ENCODE data around the gene ASCL5.

The ASCL5 gene

DNA sequence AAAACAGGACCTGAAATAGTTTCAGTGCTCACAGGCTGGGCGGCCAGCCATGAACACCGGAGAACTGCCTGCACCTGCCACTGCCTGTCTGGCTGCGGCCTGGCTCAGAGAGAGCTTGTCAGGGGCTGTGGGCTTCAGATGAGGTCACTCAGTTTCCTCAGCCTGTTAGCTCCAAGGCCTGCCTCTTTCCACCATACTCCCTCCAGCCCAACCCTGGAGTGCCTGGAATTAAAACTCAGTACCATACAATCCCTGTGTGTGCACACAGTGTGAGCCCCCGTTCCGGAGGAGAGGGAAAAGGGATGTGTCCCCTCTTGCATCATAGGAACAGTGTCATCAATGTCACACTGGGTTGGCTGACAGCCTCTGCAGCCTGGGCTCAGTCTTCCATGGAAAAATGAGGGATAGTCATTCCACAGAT, 30.9 kb downstream of the ASCL5 start:
- Histone ChIP-seq H3K4me1 (no peaks in the 10 kb centered on the region), H3K9me3 (ENCODE audit: control insufficient read depth, low read length) (no peaks in the 10 kb centered on the region), H3K36me3 (ENCODE audit: control insufficient read depth, insufficient read depth, low read length) (no peaks in the 10 kb centered on the region), H3K27me3 (ENCODE audit: control insufficient read depth, insufficient read depth, low read length) (no peaks in the 10 kb centered on the region), H2AFZ (no peak overlapping the region), H3K4me2 (ENCODE audit: low read length) (no peak overlapping the region), H3K27ac (no peak overlapping the region), H3K79me2 (no peaks in the 10 kb centered on the region), H3K9ac (no peak overlapping the region), H3K4me3 (ENCODE audit: low read depth, low read length) (no peak overlapping the region)
- TF ChIP-seq, protein P1, sequence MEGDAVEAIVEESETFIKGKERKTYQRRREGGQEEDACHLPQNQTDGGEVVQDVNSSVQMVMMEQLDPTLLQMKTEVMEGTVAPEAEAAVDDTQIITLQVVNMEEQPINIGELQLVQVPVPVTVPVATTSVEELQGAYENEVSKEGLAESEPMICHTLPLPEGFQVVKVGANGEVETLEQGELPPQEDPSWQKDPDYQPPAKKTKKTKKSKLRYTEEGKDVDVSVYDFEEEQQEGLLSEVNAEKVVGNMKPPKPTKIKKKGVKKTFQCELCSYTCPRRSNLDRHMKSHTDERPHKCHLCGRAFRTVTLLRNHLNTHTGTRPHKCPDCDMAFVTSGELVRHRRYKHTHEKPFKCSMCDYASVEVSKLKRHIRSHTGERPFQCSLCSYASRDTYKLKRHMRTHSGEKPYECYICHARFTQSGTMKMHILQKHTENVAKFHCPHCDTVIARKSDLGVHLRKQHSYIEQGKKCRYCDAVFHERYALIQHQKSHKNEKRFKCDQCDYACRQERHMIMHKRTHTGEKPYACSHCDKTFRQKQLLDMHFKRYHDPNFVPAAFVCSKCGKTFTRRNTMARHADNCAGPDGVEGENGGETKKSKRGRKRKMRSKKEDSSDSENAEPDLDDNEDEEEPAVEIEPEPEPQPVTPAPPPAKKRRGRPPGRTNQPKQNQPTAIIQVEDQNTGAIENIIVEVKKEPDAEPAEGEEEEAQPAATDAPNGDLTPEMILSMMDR (IDR thresholded peaks at IDR 0.05), result no peak

DNA sequence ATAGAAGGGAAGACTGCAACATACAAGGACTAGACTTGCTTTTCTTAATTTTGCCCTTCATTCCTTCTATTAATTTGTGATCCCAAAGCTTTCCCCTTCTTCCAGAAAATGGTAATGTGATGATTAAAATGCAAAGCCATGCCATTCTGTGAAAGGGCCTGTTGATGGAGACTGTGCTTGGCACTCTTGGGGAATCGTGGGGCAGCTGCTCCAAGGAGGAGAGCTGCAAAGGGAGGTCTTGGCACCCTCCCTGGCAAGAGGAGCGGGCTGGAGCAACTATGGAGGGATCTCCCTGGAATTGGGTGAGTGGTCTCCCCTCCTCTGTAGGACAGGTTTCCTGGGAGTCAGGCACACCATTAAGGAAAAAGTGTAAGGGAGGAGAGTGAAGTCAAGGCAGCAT, 31.4 kb downstream of the ASCL5 start:
- TF ChIP-seq, protein P1 (IDR thresholded peaks at IDR 0.05), result no peak
- H3K27me3 ChIP-seq (ENCODE audit: control insufficient read depth, insufficient read depth, low read length), result no peaks in the 10 kb centered on the region
- H3K4me1 ChIP-seq, result no peaks in the 10 kb centered on the region
- H2AFZ ChIP-seq, result no peak overlapping the region
- no peaks in the 10 kb centered on the region for H3K36me3 ChIP-seq (ENCODE audit: control insufficient read depth, insufficient read depth, low read length)
- H3K79me2 ChIP-seq, result no peaks in the 10 kb centered on the region
- no peak overlapping the region for H3K9ac ChIP-seq
- no peaks in the 10 kb centered on the region for H3K9me3 ChIP-seq (ENCODE audit: control insufficient read depth, low read length)
- no peak overlapping the region for H3K4me3 ChIP-seq (ENCODE audit: low read depth, low read length)
- H3K4me2 ChIP-seq (ENCODE audit: low read length), result no peak overlapping the region
- no peak overlapping the region for H3K27ac ChIP-seq

DNA sequence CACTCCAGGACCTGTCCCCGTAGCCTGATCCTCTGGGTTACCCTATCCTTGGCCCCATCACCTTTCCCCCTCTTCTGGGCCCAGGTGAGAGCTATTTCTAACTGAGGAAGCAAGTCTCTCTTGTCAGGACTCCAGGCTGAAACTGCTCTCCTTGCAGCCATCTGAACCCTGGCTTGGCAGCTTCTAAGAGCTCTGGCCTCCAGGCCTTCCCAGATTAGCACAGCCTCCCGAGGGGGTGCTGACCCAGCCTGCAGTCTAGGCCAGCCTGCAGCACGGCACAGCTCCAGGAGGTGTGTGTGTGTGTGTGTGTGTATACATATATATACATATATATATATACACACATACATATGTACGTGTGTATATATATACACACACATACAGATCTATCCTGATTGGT, 32.2 kb downstream of the ASCL5 start:
- Histone ChIP-seq H3K4me2 (ENCODE audit: low read length) (no peak overlapping the region), H3K9ac (no peak overlapping the region), H3K27me3 (ENCODE audit: control insufficient read depth, insufficient read depth, low read length) (no peaks in the 10 kb centered on the region), H3K4me3 (ENCODE audit: low read depth, low read length) (no peak overlapping the region), H3K9me3 (ENCODE audit: control insufficient read depth, low read length) (no peaks in the 10 kb centered on the region), H3K4me1 (no peaks in the 10 kb centered on the region), H3K36me3 (ENCODE audit: control insufficient read depth, insufficient read depth, low read length) (no peaks in the 10 kb centered on the region), H2AFZ (no peak overlapping the region), H3K27ac (no peak overlapping the region), H3K79me2 (no peaks in the 10 kb centered on the region)
- TF ChIP-seq, protein P1 (IDR thresholded peaks at IDR 0.05), result no peak

DNA sequence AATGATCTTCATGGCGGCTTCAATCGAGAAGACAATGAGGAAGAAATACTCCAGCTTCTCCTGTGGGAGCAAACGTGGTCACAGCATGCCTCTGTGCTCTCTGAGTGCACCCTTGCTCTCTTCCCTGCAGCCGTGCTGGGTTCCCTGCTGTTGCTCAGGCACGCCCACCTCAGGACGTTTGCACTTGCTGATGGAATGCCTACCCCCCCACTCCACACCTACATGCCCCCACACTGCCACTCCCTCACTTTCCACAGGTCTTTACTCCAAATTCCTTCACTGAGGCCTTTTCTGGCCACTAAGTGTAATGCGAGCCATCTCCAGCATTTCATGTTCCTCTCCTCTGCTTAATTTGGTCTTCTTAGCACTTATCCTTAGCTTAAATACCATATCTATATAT, 33.0 kb downstream of the ASCL5 start:
- Histone ChIP-seq H3K27me3 (ENCODE audit: control insufficient read depth, insufficient read depth, low read length) (no peaks in the 10 kb centered on the region), H3K36me3 (ENCODE audit: control insufficient read depth, insufficient read depth, low read length) (no peaks in the 10 kb centered on the region), H3K4me3 (ENCODE audit: low read depth, low read length) (no peak overlapping the region), H3K9ac (no peak overlapping the region), H3K79me2 (no peaks in the 10 kb centered on the region), H3K4me1 (no peaks in the 10 kb centered on the region), H3K27ac (no peak overlapping the region), H2AFZ (no peak overlapping the region), H3K9me3 (ENCODE audit: control insufficient read depth, low read length) (no peaks in the 10 kb centered on the region), H3K4me2 (ENCODE audit: low read length) (no peak overlapping the region)
- TF ChIP-seq, protein P1 (IDR thresholded peaks at IDR 0.05), result no peak

DNA sequence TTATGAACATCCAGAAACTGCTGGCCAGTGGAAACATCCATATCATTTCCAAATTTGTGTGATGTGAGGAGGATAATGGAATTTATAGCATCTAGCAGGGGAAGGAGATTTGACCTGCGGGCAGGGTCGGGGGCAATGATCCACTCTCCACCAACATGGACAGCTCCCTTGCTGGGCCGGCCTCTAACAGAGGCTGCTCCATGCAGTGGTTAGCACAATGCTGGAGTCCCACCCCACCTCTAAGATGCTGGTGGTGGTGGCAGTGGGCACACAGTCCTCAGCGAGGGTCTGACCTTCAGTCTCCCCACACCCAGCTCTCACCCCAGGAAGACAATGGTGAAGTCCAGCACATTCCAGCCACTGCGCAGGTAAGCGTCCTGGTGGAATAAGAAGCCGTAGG, 33.4 kb downstream of the ASCL5 start:
- Histone ChIP-seq H2AFZ (no peak overlapping the region), H3K9ac (no peak overlapping the region), H3K9me3 (ENCODE audit: control insufficient read depth, low read length) (no peaks in the 10 kb centered on the region), H3K4me1 (no peaks in the 10 kb centered on the region), H3K36me3 (ENCODE audit: control insufficient read depth, insufficient read depth, low read length) (no peaks in the 10 kb centered on the region), H3K4me2 (ENCODE audit: low read length) (no peak overlapping the region), H3K27me3 (ENCODE audit: control insufficient read depth, insufficient read depth, low read length) (no peaks in the 10 kb centered on the region), H3K79me2 (no peaks in the 10 kb centered on the region), H3K4me3 (ENCODE audit: low read depth, low read length) (no peak overlapping the region), H3K27ac (no peak overlapping the region)
- TF ChIP-seq, protein P1 (IDR thresholded peaks at IDR 0.05), result no peak

Data from parathyroid adenoma (tissue), 2 donors.